Fibroblast of villous mesenchyme (primary cell): ENCODE measurements around the gene BMP10. TPM values are rescaled to one million over a fixed set of nuclear protein-coding genes. Genes with fewer than 3 reads are reported as not detected.

Source experiments
- DNase-seq: peaks from one replicate; pipeline ENCODE4 v3.0.0-alpha.2; 2010; ENCODE audit warnings: low read depth
- H3K4me3 ChIP-seq: 2 replicates; pipeline ENCODE4 v1.5.1; 2011; ENCODE audit warnings: low read depth, mild to moderate bottlenecking, low read length
- CTCF ChIP-seq: IDR thresholded peaks from 2 replicates; pipeline ENCODE4 v1.5.1; 2012; ENCODE audit warnings: low read depth, mild to moderate bottlenecking, low read length; ENCODE audit not compliant: insufficient read depth
- total RNA-seq: library from RNA; depleted of rRNA; stranded (reverse); fragments of >200 nt; gene quantifications from 2 replicates; pipeline ENCODE4 v1.2.3, GENCODE V29; 2012

BMP10 gene
- total RNA-seq, 1 donor, result not detected

GRCh38 chr2:68817306-68817705 is 53.9 kb downstream of the BMP10 start:
- TF ChIP-seq CTCF, result no peak
- H3K4me3 ChIP-seq, result no peak overlapping the region
- no peak for DNase-seq

Other genes with a start within 250 kb of the BMP10 start
- gene PROKR1, start 227.8 kb downstream of the BMP10 start, total RNA-seq, result not detected in 2 replicates
- gene ARHGAP25, start 136.6 kb downstream of the BMP10 start, total RNA-seq, result 3.0 and 3.5 TPM in 2 replicates
- not detected in 2 replicates for gene GKN2, start 81.5 kb upstream of the BMP10 start, total RNA-seq
- gene GKN1, start 103.2 kb upstream of the BMP10 start, total RNA-seq, result under 0.01 and 0.32 TPM in 2 replicates
- gene ANTXR1, start 141.8 kb upstream of the BMP10 start, total RNA-seq, result 188 and 206 TPM in 2 replicates